Myocyte (in vitro differentiated cells): ENCODE data around the gene SUGP2. TPM values are rescaled to one million over a fixed set of nuclear protein-coding genes. Genes with fewer than 3 reads are reported as not detected.
"Not testable (repeated sequence)": the region's sequence is repeated elsewhere in the genome, so short reads cannot be mapped to it uniquely, and the experiment has no call there.

Experiments
- DNase-seq: peaks from one replicate; pipeline ENCODE4 v3.0.0-alpha.2; 2012; ENCODE audit warnings: low read depth
- total RNA-seq: library from RNA; depleted of rRNA; stranded (reverse); fragments of >200 nt; gene quantifications from 2 replicates; pipeline ENCODE4 v1.2.3, GENCODE V29; 2014

SUGP2 gene
- total RNA-seq, 1 donor from 2014 or later: 90.9 TPM

GRCh38 chr19:18960370-18960769, 72.9 kb downstream of the SUGP2 start:
- no peak for DNase-seq

DNA sequence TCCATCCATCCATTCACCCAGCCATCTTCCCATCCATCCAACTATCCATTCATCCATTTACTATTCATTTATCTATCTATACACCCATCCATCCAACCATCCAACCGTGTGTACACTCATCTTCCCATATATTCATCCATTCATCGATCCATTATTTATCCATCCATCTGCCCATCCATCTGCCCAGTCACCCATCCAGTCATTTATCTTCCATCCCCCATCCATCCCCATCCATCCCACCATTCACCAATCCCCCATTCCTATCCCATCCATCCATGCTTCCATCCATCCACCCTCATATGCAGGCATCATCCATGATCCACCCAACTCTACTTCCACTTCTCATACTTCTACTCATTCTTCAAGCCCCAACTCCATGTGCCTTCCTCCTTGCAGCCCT, 78.3 kb downstream of the SUGP2 start:
- DNase-seq: no peak

DNA sequence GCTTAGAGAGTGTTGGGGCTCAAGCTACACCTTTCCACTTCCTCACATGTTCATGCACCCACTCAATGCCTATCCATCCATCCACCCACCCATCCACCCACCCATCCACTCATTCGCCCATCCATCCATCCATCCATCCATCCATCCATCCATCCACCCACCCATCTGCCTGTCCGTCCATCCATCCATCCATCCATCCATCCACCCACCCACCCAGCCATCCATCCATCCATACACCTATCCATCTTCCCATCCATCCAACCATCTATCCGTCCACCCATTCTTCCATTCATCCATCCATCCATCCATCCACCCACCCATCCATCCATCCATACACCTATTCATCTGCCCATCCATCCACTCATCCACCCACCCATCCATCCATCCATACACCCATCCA, 79.2 kb downstream of the SUGP2 start:
- no peak for DNase-seq

- DNase-seq: not testable (repeated sequence)
These were observed 80.8 kb downstream of the SUGP2 start for GRCh38 chr19:18952364-18953003.

- DNase-seq: no peak
These were observed 81.5 kb downstream of the SUGP2 start for GRCh38 chr19:18951721-18952281.

DNA sequence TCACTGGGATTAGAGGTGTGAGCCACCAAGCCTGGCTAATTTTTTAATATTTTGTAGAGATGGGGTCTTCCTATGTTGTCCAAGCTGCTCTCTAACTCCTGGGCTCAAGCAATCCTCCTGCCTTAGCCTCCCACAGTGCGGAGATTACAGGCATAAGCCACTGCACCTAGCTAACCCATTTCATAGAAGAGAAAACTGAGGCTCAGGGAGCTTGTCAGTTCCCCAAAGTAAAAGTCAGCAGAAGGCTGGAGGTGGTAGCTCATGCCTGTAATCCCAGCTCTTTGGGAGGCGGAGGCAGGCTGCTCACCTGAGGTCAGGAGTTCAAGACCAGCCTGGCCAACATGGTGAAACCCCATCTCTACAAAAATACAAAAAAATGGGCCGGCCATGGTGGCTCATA, 83.5 kb downstream of the SUGP2 start:
- no peak for DNase-seq

GRCh38 chr19:18948976-18949356, 84.4 kb downstream of the SUGP2 start:
- DNase-seq: no peak

- no peak for DNase-seq
These were observed 85.0 kb downstream of the SUGP2 start for GRCh38 chr19:18948075-18948975.

- no peak for DNase-seq
These were observed 86.4 kb downstream of the SUGP2 start for GRCh38 chr19:18946918-18947317.

DNA sequence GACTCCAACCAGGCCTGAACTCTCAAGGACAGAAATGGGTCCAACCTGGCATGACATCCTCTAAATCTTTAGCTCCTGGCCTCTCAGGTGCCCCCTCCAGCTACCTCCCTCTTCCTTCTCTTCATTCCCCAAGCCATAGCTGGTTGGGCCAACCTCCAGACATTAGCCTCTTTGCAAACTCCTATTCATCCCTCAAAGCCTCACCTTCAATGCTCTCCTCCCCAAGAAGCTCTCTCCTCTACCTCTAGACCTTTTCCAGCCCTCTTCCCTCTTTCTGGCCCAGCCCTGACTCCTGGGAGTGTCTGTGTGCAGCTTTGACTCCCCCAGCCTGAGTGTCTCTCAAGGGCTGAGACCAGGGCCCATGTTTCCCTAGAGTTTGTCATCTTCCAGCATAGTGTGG, 87.0 kb downstream of the SUGP2 start:
- no peak for DNase-seq

DNA sequence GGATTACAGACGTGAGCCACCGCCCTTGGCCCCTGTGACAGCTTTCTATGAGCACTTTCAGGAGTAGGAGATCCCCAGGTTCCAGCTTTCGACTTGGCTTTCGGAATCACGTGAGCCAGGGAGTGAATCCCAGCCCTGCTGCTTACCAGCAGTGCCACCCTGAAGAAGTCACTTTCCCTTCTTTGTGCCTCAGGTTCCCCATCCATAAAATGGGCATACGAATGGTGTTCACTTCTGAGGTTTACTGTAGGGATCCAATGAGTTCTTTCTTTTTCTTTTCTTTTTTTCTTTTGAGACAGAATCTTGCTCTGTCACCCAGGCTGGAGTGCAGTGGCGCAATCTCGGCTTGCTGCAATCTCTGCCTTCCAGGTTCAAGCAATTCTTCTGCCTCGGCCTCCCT, 88.0 kb downstream of the SUGP2 start:
- no peak for DNase-seq

GRCh38 chr19:18943465-18943864, 89.9 kb downstream of the SUGP2 start:
- no peak for DNase-seq

DNA sequence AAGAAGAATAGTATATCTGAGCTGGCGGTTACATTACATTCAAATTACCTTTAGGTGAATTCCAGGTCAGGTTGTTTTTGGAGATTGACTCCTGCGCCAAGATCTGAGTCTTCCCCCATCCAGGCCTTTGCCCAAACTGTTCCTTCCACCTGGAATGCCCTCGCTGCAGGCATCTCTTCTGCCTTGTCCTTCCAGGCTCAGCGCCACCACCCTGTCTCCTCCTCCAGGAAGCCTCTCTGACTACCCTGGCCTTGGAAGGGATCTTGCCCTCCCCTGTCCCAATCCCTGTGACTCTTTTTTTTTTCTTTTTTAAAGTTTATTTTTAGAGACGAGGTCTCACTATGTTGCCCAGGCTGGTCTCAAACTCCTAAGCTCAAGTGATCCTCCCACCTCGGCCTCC, 90.6 kb downstream of the SUGP2 start:
- DNase-seq: no peak

DNA sequence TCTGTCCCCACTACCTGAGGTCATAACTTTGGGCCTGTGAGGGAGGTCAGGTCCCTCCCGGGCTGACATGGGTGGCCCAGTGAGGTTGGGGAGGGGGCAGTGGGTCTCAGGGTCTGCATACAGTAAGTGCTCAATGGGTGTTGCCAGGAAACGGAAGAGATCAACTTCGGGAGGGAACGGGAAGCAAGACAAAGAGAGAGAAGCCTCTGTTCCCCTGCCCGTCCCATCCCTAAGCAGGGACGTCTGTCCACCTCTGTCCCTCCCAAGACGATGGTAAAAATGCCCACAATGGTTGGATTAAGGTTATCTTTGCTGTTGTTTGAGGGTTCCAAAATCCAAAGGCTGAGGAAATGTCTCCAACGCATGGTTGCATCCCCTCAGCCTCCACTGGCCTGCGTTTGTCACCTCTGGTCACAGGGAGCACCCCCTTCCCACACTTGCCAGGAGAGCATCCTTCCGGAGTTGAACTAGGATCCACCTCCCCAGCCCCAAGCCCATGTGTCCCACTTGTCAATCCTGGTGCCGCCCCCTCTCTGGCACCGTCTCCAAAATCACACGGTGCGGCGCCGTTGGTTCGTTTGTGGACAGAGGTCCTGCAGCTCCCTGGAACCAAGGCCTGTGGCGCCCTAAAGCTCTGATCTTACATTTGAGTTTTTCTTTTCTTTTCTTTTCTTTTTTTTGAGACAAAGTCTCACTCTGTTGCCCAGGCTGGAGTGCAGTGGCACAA, 91.5 kb downstream of the SUGP2 start:
- DNase-seq: no peak

Other genes with a start within 250 kb of the SUGP2 start
- gene COMP, start 242.2 kb downstream of the SUGP2 start, total RNA-seq: not detected in 2 replicates
- 47.4 and 63.5 TPM in 2 replicates for gene UPF1, start 201.6 kb downstream of the SUGP2 start, total RNA-seq
- gene CERS1, start 137.4 kb downstream of the SUGP2 start, total RNA-seq: 16.8 and 30.6 TPM in 2 replicates
- gene COPE, start 114.1 kb downstream of the SUGP2 start, total RNA-seq: 328 and 338 TPM in 2 replicates
- gene DDX49, start 113.8 kb downstream of the SUGP2 start, total RNA-seq: 47.1 and 55.0 TPM in 2 replicates
- gene HOMER3, start 92.3 kb downstream of the SUGP2 start, total RNA-seq: 203 and 240 TPM in 2 replicates
- 51.4 and 55.8 TPM in 2 replicates for gene ARMC6, start 86 bp upstream of the SUGP2 start, total RNA-seq
- 24.6 and 28.1 TPM in 2 replicates for gene SLC25A42, start 30.5 kb upstream of the SUGP2 start, total RNA-seq
- 38.0 and 48.0 TPM in 2 replicates for gene TMEM161A, start 105.0 kb upstream of the SUGP2 start, total RNA-seq
- not detected in 2 replicates for gene MEF2B, start 136.7 kb upstream of the SUGP2 start, total RNA-seq
- 12.7 and 15.4 TPM in 2 replicates for gene BORCS8, start 158.6 kb upstream of the SUGP2 start, total RNA-seq
- gene RFXANK, start 158.7 kb upstream of the SUGP2 start, total RNA-seq: 46.4 and 55.4 TPM in 2 replicates
- 6.9 and 9.7 TPM in 2 replicates for gene NR2C2AP, start 169.9 kb upstream of the SUGP2 start, total RNA-seq
- 0.05 TPM in 1 of 2 replicates, not detected in the other for gene NCAN, start 178.4 kb upstream of the SUGP2 start, total RNA-seq
- 0.13 and 0.21 TPM in 2 replicates for gene TM6SF2, start 239.8 kb upstream of the SUGP2 start, total RNA-seq